ENCODE results near the gene SH3TC1.

GRCh38 chr4:8159537-8160232 lies 39.4 kb upstream of the SH3TC1 start:
- TF ChIP-seq CTCF (IDR thresholded peaks at IDR 0.05), result peak in 1 of 6 experiments; percentile 8
- TF ChIP-seq POLR2A (IDR thresholded peaks at IDR 0.05), result no peak

Measured in adrenal gland (tissue), 5 donors.